ENCODE measurements around the gene CLDN6. TPM values are rescaled to one million over a fixed set of nuclear protein-coding genes. Genes with fewer than 3 reads are reported as not detected.

The CLDN6 gene
- total RNA-seq, 1 experiment from 2014 or later = 0.21 TPM

- H3K4me3 ChIP-seq (ENCODE audit: low read depth, low read length, poor library complexity, severe bottlenecking) = no peak overlapping the region
- peaks cover 87% of the 10 kb centered on the region for H3K27me3 ChIP-seq (replicated peaks; ENCODE audit: insufficient read depth, low read depth, low read length, poor library complexity)
- POLR2A ChIA-PET (ENCODE audit: low non-redundant PET) = no interaction called here
- TF ChIP-seq EZH2 (IDR thresholded peaks at IDR 0.05; ENCODE audit: borderline replicate concordance, low read depth, low read length, poor library complexity, severe bottlenecking) (no peak), CTCF (conservative IDR thresholded peaks at IDR 0.05; ENCODE audit: low read depth, low read length) (no peak)
- intact Hi-C loops (cut with micrococcal nuclease; ENCODE audit: unreplicated experiment) = no loop called here
- peaks cover 4% of the 10 kb centered on the region for H3K4me1 ChIP-seq (ENCODE audit: insufficient read depth, low read length, poor library complexity, severe bottlenecking)
- H3K36me3 ChIP-seq (ENCODE audit: insufficient read depth, low read length, poor library complexity, severe bottlenecking) = no peaks in the 10 kb centered on the region
- no peak for DNase-seq (ENCODE audit: low spot score)
- H3K27ac ChIP-seq (ENCODE audit: low read depth, low read length, poor library complexity, severe bottlenecking) = no peak overlapping the region
- BruUV-seq (replicated peaks) = no TSS peak
- CTCF ChIA-PET = interaction anchor here (1.0 kb wide), 1 partner anchor 19 kb away, joined by 4 read pairs; no protein-coding TSS in a partner anchor
- no peaks in the 10 kb centered on the region for H3K9me3 ChIP-seq (ENCODE audit: low read depth, low read length, poor library complexity, severe bottlenecking)
Observed at GRCh38 chr16:3009568-3010390, 8.2 kb downstream of the CLDN6 start.

DNA sequence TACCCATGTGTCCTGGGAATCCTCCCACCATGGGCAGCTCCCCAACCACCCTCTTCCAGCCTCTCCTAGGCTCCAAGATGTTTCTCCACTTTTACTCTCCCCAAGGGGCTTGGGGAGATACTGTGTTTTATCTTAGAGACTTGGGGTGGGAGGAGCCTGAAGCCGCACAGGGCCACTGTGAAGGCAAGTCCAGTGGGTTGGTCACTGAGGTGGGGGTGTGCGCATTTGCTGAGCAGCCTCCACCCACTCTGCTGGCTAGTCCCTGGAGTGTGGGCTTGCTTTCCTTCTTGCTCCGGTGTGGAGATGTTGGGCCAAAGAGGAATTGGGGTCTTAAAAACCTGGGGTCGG lies 9.3 kb downstream of the CLDN6 start:
- Histone ChIP-seq H3K4me3 (ENCODE audit: low read depth, low read length, poor library complexity, severe bottlenecking) (no peak overlapping the region), H3K9me3 (ENCODE audit: low read depth, low read length, poor library complexity, severe bottlenecking) (no peaks in the 10 kb centered on the region), H3K27me3 (replicated peaks; ENCODE audit: insufficient read depth, low read depth, low read length, poor library complexity) (peaks cover 80% of the 10 kb centered on the region), H3K27ac (ENCODE audit: low read depth, low read length, poor library complexity, severe bottlenecking) (no peak overlapping the region), H3K36me3 (ENCODE audit: insufficient read depth, low read length, poor library complexity, severe bottlenecking) (no peaks in the 10 kb centered on the region), H3K4me1 (ENCODE audit: insufficient read depth, low read length, poor library complexity, severe bottlenecking) (peaks cover 4% of the 10 kb centered on the region)
- DNase-seq (ENCODE audit: low spot score) = no peak
- ChIA-PET POLR2A (ENCODE audit: low non-redundant PET) (no interaction called here), CTCF (no interaction called here)
- no TSS peak for BruUV-seq (replicated peaks)
- TF ChIP-seq EZH2 (IDR thresholded peaks at IDR 0.05; ENCODE audit: borderline replicate concordance, low read depth, low read length, poor library complexity, severe bottlenecking) (no peak), CTCF (conservative IDR thresholded peaks at IDR 0.05; ENCODE audit: low read depth, low read length) (no peak)
- intact Hi-C loops (cut with micrococcal nuclease; ENCODE audit: unreplicated experiment) = no loop called here

DNA sequence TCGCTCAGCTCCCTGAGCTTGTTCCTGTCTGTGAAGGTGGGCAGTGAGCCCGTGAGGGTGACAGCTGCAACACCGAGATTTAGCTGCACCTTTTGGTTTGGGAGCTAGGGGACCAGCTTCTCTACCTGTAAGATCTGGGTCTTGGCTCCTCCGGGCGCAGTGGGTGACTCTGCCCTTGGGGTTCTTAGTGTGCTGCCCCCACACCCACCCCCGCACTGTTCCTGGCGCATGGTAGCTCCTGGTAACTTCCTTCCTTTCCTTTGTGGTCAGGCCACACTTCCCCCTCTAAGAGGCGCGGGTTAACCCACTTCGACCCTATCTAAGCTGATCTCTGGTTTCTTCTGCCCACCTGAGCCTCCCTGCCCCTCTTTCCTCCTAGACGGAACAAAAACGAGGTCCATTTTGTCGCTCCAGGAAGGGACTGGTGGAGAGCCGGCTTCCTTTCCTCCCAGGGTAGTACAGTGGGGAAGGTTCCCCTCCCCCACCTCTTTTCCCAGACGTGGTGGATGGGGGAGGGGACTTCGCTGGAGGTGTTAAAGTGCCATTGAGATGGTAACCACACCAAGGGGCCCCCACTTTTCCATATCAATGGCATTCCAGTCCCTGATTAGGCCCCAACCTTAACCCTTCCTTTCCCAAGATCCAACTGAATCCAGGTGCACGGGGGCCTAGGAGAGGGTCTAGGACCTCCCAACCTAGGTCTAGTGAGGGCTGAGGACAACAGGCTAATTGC lies 9.9 kb downstream of the CLDN6 start:
- peaks cover 4% of the 10 kb centered on the region for H3K4me1 ChIP-seq (ENCODE audit: insufficient read depth, low read length, poor library complexity, severe bottlenecking)
- no peak for DNase-seq (ENCODE audit: low spot score)
- H3K27ac ChIP-seq (ENCODE audit: low read depth, low read length, poor library complexity, severe bottlenecking) = no peak overlapping the region
- no peak overlapping the region for H3K4me3 ChIP-seq (ENCODE audit: low read depth, low read length, poor library complexity, severe bottlenecking)
- CTCF ChIA-PET = interaction anchor here (0.6 kb wide), 1 partner anchor 152 kb away, joined by 3 read pairs; no protein-coding TSS in a partner anchor
- H3K36me3 ChIP-seq (ENCODE audit: insufficient read depth, low read length, poor library complexity, severe bottlenecking) = no peaks in the 10 kb centered on the region
- POLR2A ChIA-PET (ENCODE audit: low non-redundant PET) = no interaction called here
- no peaks in the 10 kb centered on the region for H3K9me3 ChIP-seq (ENCODE audit: low read depth, low read length, poor library complexity, severe bottlenecking)
- TF ChIP-seq CTCF (conservative IDR thresholded peaks at IDR 0.05; ENCODE audit: low read depth, low read length) = no peak
- no peak for TF ChIP-seq EZH2 (IDR thresholded peaks at IDR 0.05; ENCODE audit: borderline replicate concordance, low read depth, low read length, poor library complexity, severe bottlenecking)
- no TSS peak for BruUV-seq (replicated peaks)
- intact Hi-C loops (cut with micrococcal nuclease; ENCODE audit: unreplicated experiment) = no loop called here
- peaks cover 75% of the 10 kb centered on the region for H3K27me3 ChIP-seq (replicated peaks; ENCODE audit: insufficient read depth, low read depth, low read length, poor library complexity)
